H9 (cell line): ENCODE results near the gene EDAR. TPM values are rescaled to one million over a fixed set of nuclear protein-coding genes. Genes with fewer than 3 reads are reported as not detected.

Source experiments
- DNase-seq: peaks from one replicate; pipeline ENCODE4 v3.0.0-alpha.2; 2017
- H2AFZ ChIP-seq: one replicate; pipeline ENCODE4 v1.6.1; 2013; ENCODE audit warnings: mild to moderate bottlenecking, low read length, control low read depth, moderate library complexity
- H2AK5ac ChIP-seq: 2 replicates; pipeline ENCODE4 v1.6.1; 2013; ENCODE audit warnings: low read length, control low read depth, mixed read lengths; ENCODE audit not compliant: insufficient read length
- H2BK120ac ChIP-seq: one replicate; pipeline ENCODE4 v1.6.1; 2013; ENCODE audit warnings: low read depth, mild to moderate bottlenecking, low read length, control low read depth, inconsistent platforms; ENCODE audit not compliant: poor library complexity, severe bottlenecking
- H2BK12ac ChIP-seq: 2 replicates; pipeline ENCODE4 v1.6.1; 2013; ENCODE audit warnings: low read length, control low read depth, mixed read lengths, low read depth; ENCODE audit not compliant: insufficient read length
- H2BK15ac ChIP-seq: 2 replicates; pipeline ENCODE4 v1.6.1; 2013; ENCODE audit warnings: low read depth, low read length, control low read depth
- H2BK20ac ChIP-seq: one replicate; pipeline ENCODE4 v1.6.1; 2013; ENCODE audit warnings: low read depth, mild to moderate bottlenecking, low read length, control low read depth, inconsistent platforms; ENCODE audit not compliant: poor library complexity, severe bottlenecking
- H2BK5ac ChIP-seq: 2 replicates; pipeline ENCODE4 v1.6.1; 2013; ENCODE audit warnings: low read length, control low read depth, mixed read lengths; ENCODE audit not compliant: insufficient read length
- H3K14ac ChIP-seq: 2 replicates; pipeline ENCODE4 v1.6.1; 2013; ENCODE audit warnings: low read length, control low read depth; ENCODE audit not compliant: insufficient read depth
- H3K18ac ChIP-seq: 2 replicates; pipeline ENCODE4 v1.6.1; 2013; ENCODE audit warnings: low read depth, mild to moderate bottlenecking, mixed read lengths, low read length, control low read depth; ENCODE audit not compliant: insufficient read length
- H3K23ac ChIP-seq: 2 replicates; pipeline ENCODE4 v1.6.1; 2013; ENCODE audit warnings: low read length, control low read depth, mixed read lengths, low read depth; ENCODE audit not compliant: insufficient read length
- H3K23me2 ChIP-seq: 2 replicates; pipeline ENCODE4 v1.6.1; 2013; ENCODE audit warnings: low read depth, mild to moderate bottlenecking, mixed read lengths, low read length, control low read depth; ENCODE audit not compliant: insufficient read length, poor library complexity, severe bottlenecking
- H3K27ac ChIP-seq: 2 replicates; pipeline ENCODE4 v1.5.1; 2013; ENCODE audit warnings: low read length, control low read depth, mixed read lengths, low read depth; ENCODE audit not compliant: insufficient read length
- H3K27me3 ChIP-seq: 2 replicates; pipeline ENCODE4 v1.6.1; 2013; ENCODE audit warnings: low read length, control low read depth, inconsistent platforms; ENCODE audit not compliant: insufficient read depth
- H3K4ac ChIP-seq: 2 replicates; pipeline ENCODE4 v1.6.1; 2013; ENCODE audit warnings: low read depth, mild to moderate bottlenecking, control low read depth, inconsistent platforms, low read length, moderate library complexity
- H3K4me1 ChIP-seq: 2 replicates; pipeline ENCODE4 v1.6.1; 2013; ENCODE audit warnings: low read length, control low read depth, inconsistent platforms; ENCODE audit not compliant: insufficient read depth
- H3K4me2 ChIP-seq: 2 replicates; pipeline ENCODE4 v1.6.1; 2013; ENCODE audit warnings: low read length, control low read depth, mixed read lengths; ENCODE audit not compliant: insufficient read length, insufficient read depth
- H3K56ac ChIP-seq: 2 replicates; pipeline ENCODE4 v1.6.1; 2013; ENCODE audit warnings: low read depth, mild to moderate bottlenecking, mixed read lengths, low read length, control low read depth; ENCODE audit not compliant: insufficient read length
- H3K79me1 ChIP-seq: 2 replicates; pipeline ENCODE4 v1.6.1; 2013; ENCODE audit warnings: low read depth, mild to moderate bottlenecking, moderate library complexity, low read length, control low read depth, inconsistent platforms; ENCODE audit not compliant: insufficient read depth, poor library complexity, severe bottlenecking
- H3K79me2 ChIP-seq: 2 replicates; pipeline ENCODE4 v1.6.1; 2013; ENCODE audit warnings: low read length, control low read depth, inconsistent platforms; ENCODE audit not compliant: insufficient read depth
- H3K9ac ChIP-seq: 2 replicates; pipeline ENCODE4 v1.6.1; 2013; ENCODE audit warnings: low read length, control low read depth, mixed read lengths; ENCODE audit not compliant: insufficient read length; ENCODE audit errors: extremely low read depth
- H3K9me3 ChIP-seq: one replicate; pipeline ENCODE4 v1.6.1; 2013; ENCODE audit warnings: low read depth, low read length, inconsistent platforms; ENCODE audit not compliant: control insufficient read depth
- H3T11ph ChIP-seq: one replicate; pipeline ENCODE4 v1.6.1; 2013; ENCODE audit warnings: mild to moderate bottlenecking, low read length, control low read depth, inconsistent platforms
- H4K20me1 ChIP-seq: one replicate; pipeline ENCODE4 v1.6.1; 2013; ENCODE audit not compliant: control insufficient read depth, insufficient read length, insufficient read depth
- H4K5ac ChIP-seq: 2 replicates; pipeline ENCODE4 v1.6.1; 2013; ENCODE audit warnings: low read depth, mild to moderate bottlenecking, mixed read lengths, low read length, control low read depth; ENCODE audit not compliant: insufficient read length
- H4K8ac ChIP-seq: replicated peaks from 2 replicates; pipeline ENCODE4 v1.6.1; 2013; ENCODE audit warnings: low read length, control low read depth, mixed read lengths, low read depth; ENCODE audit not compliant: insufficient read length
- H4K91ac ChIP-seq: 2 replicates; pipeline ENCODE4 v1.6.1; 2013; ENCODE audit warnings: low read depth, mild to moderate bottlenecking, moderate library complexity, mixed read lengths, low read length, control low read depth; ENCODE audit not compliant: insufficient read length
- H3K27ac Mint-ChIP-seq, 3 experiments: 2 replicates in 2 of 3; 3 replicates in 1 of 3; pipeline ENCODE4 v1.8.0; 2020 to 2021; ENCODE audit warnings: mixed read lengths in 3 of 3, mild to moderate bottlenecking in 1 of 3, moderate library complexity in 1 of 3
- H3K27me3 Mint-ChIP-seq: 2 replicates; pipeline ENCODE4 v1.8.0; 2021; ENCODE audit warnings: low read depth, mild to moderate bottlenecking, moderate library complexity, mixed read lengths
- H3K36me3 Mint-ChIP-seq, 3 experiments: 2 replicates in 2 of 3; 3 replicates in 1 of 3; pipeline ENCODE4 v1.8.0; 2020 to 2021; ENCODE audit warnings: low read depth in 3 of 3, mixed read lengths in 3 of 3; ENCODE audit not compliant: insufficient read depth in 1 of 3
- H3K4me1 Mint-ChIP-seq, 2 experiments: 2 replicates each; pipeline ENCODE4 v1.8.0; 2020; ENCODE audit warnings: mixed read lengths in 2 of 2
- H3K4me3 Mint-ChIP-seq, 2 experiments: 2 replicates in 1 of 2; 3 replicates in 1 of 2; pipeline ENCODE4 v1.8.0; 2020 to 2021; ENCODE audit warnings: mild to moderate bottlenecking in 2 of 2, mixed read lengths in 2 of 2, moderate library complexity in 1 of 2
- H3K9me3 Mint-ChIP-seq, 2 experiments: 2 replicates in 1 of 2; 3 replicates in 1 of 2; pipeline ENCODE4 v1.8.0; 2020; ENCODE audit warnings: mild to moderate bottlenecking in 2 of 2, mixed read lengths in 2 of 2, moderate library complexity in 1 of 2
- WGBS: extraction: QIAGEN DNeasy Blood & Tissue Kit; methylation state at CpG from one replicate; pipeline ENCODE4 v1.1.7; 2013; ENCODE audit warnings: missing lambda C conversion rate, low lambda C conversion rate, mixed read lengths; ENCODE audit not compliant: insufficient read length; ENCODE audit errors: extremely low coverage; 5-methylcytosine and 5-hydroxymethylcytosine counted together
- total RNA-seq: library from RNA; stranded (reverse); gene quantifications from 2 replicates; pipeline ENCODE4 v1.2.1, GENCODE V29; 2021
- TF ChIP-seq, protein P1 (sequence below): fragments of 200-600 bp; sonication (generic); conservative IDR thresholded peaks from 3 replicates; pipeline ENCODE4 v1.8.0; 2021; ENCODE audit warnings: antibody characterized with exemption, mild to moderate bottlenecking

EDAR gene
- total RNA-seq, 1 experiment from 2014 or later, result not detected

DNA sequence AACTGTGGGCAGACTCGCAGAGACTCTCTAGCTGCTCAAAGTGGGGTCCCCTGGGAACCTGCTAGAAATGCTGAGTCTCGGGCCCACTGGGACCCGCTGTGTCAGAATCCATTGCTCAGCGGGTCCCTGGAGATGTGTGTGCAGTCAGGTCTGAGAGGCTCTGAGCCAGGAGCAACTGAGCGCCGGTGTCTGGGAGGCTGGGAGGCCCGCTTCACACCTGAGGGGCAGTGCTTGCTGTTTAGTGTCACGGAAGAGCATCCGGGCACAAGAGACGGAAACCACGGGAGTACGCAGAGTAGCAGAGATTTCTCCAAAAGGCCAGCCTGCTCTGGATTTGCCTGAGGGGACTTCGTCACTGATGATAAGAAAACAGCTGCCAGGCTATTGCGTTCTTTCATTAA is 70.1 kb downstream of the EDAR start:
- WGBS, result no CpG with 5 or more reads among the region's 14 CpGs
- H4K8ac ChIP-seq, result no peak overlapping the region

More for the DNA sequence above, 70.1 kb downstream of the EDAR start:
- Histone ChIP-seq H3K79me2 (no peaks in the 10 kb centered on the region), H3K4ac (no peak overlapping the region), H4K91ac (no peak overlapping the region), H3K23me2 (no peaks in the 10 kb centered on the region), H3K14ac (no peak overlapping the region), H3K18ac (no peak overlapping the region), H2BK5ac (no peak overlapping the region), H2AK5ac (no peak overlapping the region), H2BK12ac (no peak overlapping the region), H3K4me1 (no peaks in the 10 kb centered on the region), H3K56ac (no peak overlapping the region), H4K5ac (no peak overlapping the region), H2BK20ac (no peak overlapping the region), H3K9me3 (no peaks in the 10 kb centered on the region), H2AFZ (no peak overlapping the region), H3K4me2 (no peak overlapping the region), H3K27ac (no peak overlapping the region), H3K23ac (no peak overlapping the region), H3K27me3 (no peaks in the 10 kb centered on the region), H2BK120ac (no peak overlapping the region), H4K20me1 (no peaks in the 10 kb centered on the region), H3T11ph (no peak overlapping the region), H3K9ac (no peak overlapping the region), H2BK15ac (no peak overlapping the region), H3K79me1 (no peaks in the 10 kb centered on the region)
- peak overlapping the region in 1 of 3 experiments; percentile 18; a peak in 1 of 7 replicates for H3K27ac Mint-ChIP-seq
- H3K27me3 Mint-ChIP-seq, result no peaks in the 10 kb centered on the region
- H3K4me3 Mint-ChIP-seq, result no peak overlapping the region
- TF ChIP-seq, protein P1, sequence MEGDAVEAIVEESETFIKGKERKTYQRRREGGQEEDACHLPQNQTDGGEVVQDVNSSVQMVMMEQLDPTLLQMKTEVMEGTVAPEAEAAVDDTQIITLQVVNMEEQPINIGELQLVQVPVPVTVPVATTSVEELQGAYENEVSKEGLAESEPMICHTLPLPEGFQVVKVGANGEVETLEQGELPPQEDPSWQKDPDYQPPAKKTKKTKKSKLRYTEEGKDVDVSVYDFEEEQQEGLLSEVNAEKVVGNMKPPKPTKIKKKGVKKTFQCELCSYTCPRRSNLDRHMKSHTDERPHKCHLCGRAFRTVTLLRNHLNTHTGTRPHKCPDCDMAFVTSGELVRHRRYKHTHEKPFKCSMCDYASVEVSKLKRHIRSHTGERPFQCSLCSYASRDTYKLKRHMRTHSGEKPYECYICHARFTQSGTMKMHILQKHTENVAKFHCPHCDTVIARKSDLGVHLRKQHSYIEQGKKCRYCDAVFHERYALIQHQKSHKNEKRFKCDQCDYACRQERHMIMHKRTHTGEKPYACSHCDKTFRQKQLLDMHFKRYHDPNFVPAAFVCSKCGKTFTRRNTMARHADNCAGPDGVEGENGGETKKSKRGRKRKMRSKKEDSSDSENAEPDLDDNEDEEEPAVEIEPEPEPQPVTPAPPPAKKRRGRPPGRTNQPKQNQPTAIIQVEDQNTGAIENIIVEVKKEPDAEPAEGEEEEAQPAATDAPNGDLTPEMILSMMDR, result no peak
- H3K9me3 Mint-ChIP-seq, result no peaks in the 10 kb centered on the region
- H3K36me3 Mint-ChIP-seq, result no peaks in the 10 kb centered on the region
- H3K4me1 Mint-ChIP-seq, result peaks cover 7 to 25% of the 10 kb centered on the region in 2 experiments; a peak in 3 of 4 replicates
- no peak for DNase-seq
